ENCODE measurements around the gene OR5AK2. TPM values are rescaled to one million over a fixed set of nuclear protein-coding genes. Genes with fewer than 3 reads are reported as not detected.

OR5AK2 gene
- total and polyA plus RNA-seq, 7 experiments from 2014 or later: not detected

DNA sequence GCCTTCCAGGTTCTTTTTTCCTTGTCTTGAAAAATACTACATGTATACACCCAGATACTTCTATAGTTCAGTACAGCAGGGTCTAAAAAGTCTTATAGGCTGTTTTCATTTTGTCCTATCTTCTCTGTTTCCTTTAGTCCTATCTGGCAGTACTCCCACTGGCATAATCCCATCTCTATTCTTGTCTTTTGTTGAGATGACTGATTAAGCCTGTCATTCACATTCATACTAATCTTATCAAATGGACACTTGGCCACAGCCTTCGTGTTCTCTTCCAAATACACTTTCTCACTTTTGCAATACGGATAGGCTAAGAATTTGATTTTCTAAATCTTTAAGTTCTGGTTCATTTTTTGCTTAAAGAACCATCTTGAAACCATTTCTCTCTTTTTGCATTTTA lies 42.8 kb downstream of the OR5AK2 start:
- no peak overlapping the region for H3K4me3 ChIP-seq (ENCODE audit: low read length)
- no peaks in the 10 kb centered on the region for H3K4me1 ChIP-seq (ENCODE audit: control insufficient read depth in 2 of 2, insufficient read depth in 2 of 2, low read length in 2 of 2)
- H3K27ac ChIP-seq (ENCODE audit: low read depth, low read length): no peak overlapping the region
- no peaks in the 10 kb centered on the region for H3K4me1 Mint-ChIP-seq
- H3K4me3 Mint-ChIP-seq: no peak overlapping the region
- H3K9me3 ChIP-seq (ENCODE audit: control insufficient read depth in 2 of 3, low read length in 3 of 3): no peaks in the 10 kb centered on the region
- ChIA-PET CTCF (no interaction called here), POLR2A (no interaction called here)
- DNase-seq: no peak
- H3K27me3 ChIP-seq (ENCODE audit: control insufficient read depth in 2 of 2, insufficient read depth in 2 of 2, low read length in 2 of 2): no peaks in the 10 kb centered on the region
- peaks cover 0 to 14% (median 0%) of the 10 kb centered on the region in 11 donors for H3K9me3 Mint-ChIP-seq
- intact Hi-C loops (cut with micrococcal nuclease): no loop called here
- no peak for ATAC-seq
- no peaks in the 10 kb centered on the region for H3K36me3 Mint-ChIP-seq
- no peak overlapping the region for H3K27ac Mint-ChIP-seq
- no peaks in the 10 kb centered on the region for H3K36me3 ChIP-seq (ENCODE audit: control insufficient read depth in 2 of 3, insufficient read depth in 3 of 3, low read length in 3 of 3)
- no peaks in the 10 kb centered on the region for H3K27me3 Mint-ChIP-seq

Other genes starting within 250 kb of the OR5AK2 start
- gene OR9G4, start 240.2 kb upstream of the OR5AK2 start, total RNA-seq: not detected
- not detected for gene OR9G4, start 240.2 kb upstream of the OR5AK2 start, polyA plus RNA-seq
- gene LRRC55, start 193.0 kb downstream of the OR5AK2 start, total RNA-seq: not detected
- gene LRRC55, start 193.0 kb downstream of the OR5AK2 start, polyA plus RNA-seq: not detected
- not detected for gene APLNR, start 248.3 kb downstream of the OR5AK2 start, total RNA-seq
- not detected for gene APLNR, start 248.3 kb downstream of the OR5AK2 start, polyA plus RNA-seq

All from naive thymus-derived CD4-positive, alpha-beta T cell (primary cell).